Heart left ventricle (tissue), 16 donors: ENCODE data around the gene SF3B4. TPM values are rescaled to one million over a fixed set of nuclear protein-coding genes. Genes with fewer than 3 reads are reported as not detected.

Source experiments
- ATAC-seq, 4 donors: fragments of 200-7000 bp; cut with Tn5 transposase; one replicate each; pipeline ENCODE4 v1.9.1; 2020 to 2022; ENCODE audit warnings: moderate library complexity in 4 of 4, mild to moderate bottlenecking in 3 of 4, moderate number of reproducible peaks in 1 of 4
- DNase-seq, 5 donors: peaks; one replicate each; pipeline ENCODE4 v3.0.0-alpha.2; 2020
- H3K27ac ChIP-seq, 12 donors: fragments of 200-600 bp; sonication (generic) in 4 of 12; one replicate each; pipeline versions ENCODE4 v1.5.0 to v1.8.0; 2016 to 2022; ENCODE audit warnings: mild to moderate bottlenecking in 2 of 12
- H3K27me3 ChIP-seq, 9 donors: fragments of 200-600 bp; sonication (generic) in 2 of 9; one replicate each; pipeline versions ENCODE4 v1.5.1 to v1.8.0; 2016 to 2022; ENCODE audit warnings: mild to moderate bottlenecking in 3 of 9
- H3K36me3 ChIP-seq, 9 donors: fragments of 200-600 bp; sonication (generic) in 2 of 9; one replicate each; pipeline versions ENCODE4 v1.5.0 to v1.8.0; 2018 to 2022; ENCODE audit warnings: mild to moderate bottlenecking in 2 of 9
- H3K4me1 ChIP-seq, 12 donors: fragments of 200-600 bp; sonication (generic) in 4 of 12; one replicate each; pipeline versions ENCODE4 v1.5.0 to v1.8.0; 2016 to 2022; ENCODE audit warnings: mild to moderate bottlenecking in 3 of 12
- H3K4me3 ChIP-seq, 12 donors: fragments of 200-600 bp; sonication (generic) in 4 of 12; one replicate each; pipeline versions ENCODE4 v1.5.0 to v1.8.0; 2017 to 2022; ENCODE audit warnings: mild to moderate bottlenecking in 9 of 12, moderate library complexity in 4 of 12
- H3K9me3 ChIP-seq, 12 donors: fragments of 200-600 bp; sonication (generic) in 4 of 12; one replicate each; pipeline versions ENCODE4 v1.5.0 to v1.8.0; 2016 to 2022; ENCODE audit warnings: mild to moderate bottlenecking in 1 of 12
- CTCF ChIP-seq, 12 donors: fragments of 200-600 bp; sonication (generic) in 4 of 12; IDR thresholded peaks; one replicate each; pipeline versions ENCODE4 v1.5.0 to v1.8.0; 2018 to 2022; ENCODE audit warnings: antibody characterized with exemption in 12 of 12, mild to moderate bottlenecking in 5 of 12
- POLR2A ChIP-seq, 2 donors: fragments of 450-650 bp; IDR thresholded peaks; one replicate each; pipeline ENCODE4 v1.6.1; 2017; ENCODE audit warnings: antibody characterized with exemption in 2 of 2, mild to moderate bottlenecking in 2 of 2, moderate library complexity in 2 of 2
- WGBS, 4 donors: extraction: QIAGEN DNeasy Blood & Tissue Kit in 2 of 4; methylation state at CpG; one replicate each; pipeline versions ENCODE4 v1.1.5 to v1.1.7; 2013 to 2018; 5-methylcytosine and 5-hydroxymethylcytosine counted together
- intact Hi-C, 10 donors: fragments of 100-400 bp; cut with DNase I; formaldehyde crosslinking; loops; one replicate each; pipeline versions ENCODE4 v1.11.1 to v1.14.2; 2022
- polyA plus RNA-seq, 2 donors: library from polyadenylated mRNA; stranded (reverse); fragments of 200-250 nt; gene quantifications; one replicate each; pipeline ENCODE4 v1.2.3, GENCODE V29; 2013
- total RNA-seq, 9 donors: library from RNA; depleted of rRNA in 2 of 9; stranded (reverse); fragments of >200 nt in 2 of 9; fragmentation: NEBNext Ultra II Directional in 3 of 9; extraction: Animal tissue kit (Norgen Biotek cat#: 25700) in 3 of 9; gene quantifications; one replicate each; pipeline versions ENCODE4 v1.1.0 to v1.2.4, GENCODE V29; 2016 to 2023
- donor health status: ischemic (EF 13 %, LVEDD 7.1; RV severe dilation, severe dysfunction).
- donor health status: healthy with polysubstance abuse.
- donor health status: DM: no; HTN: yes; CAD: no.
- donor health status: DM: no; HTN: no; CAD: no.
- donor health status: ischemic (EF 25% LVEDD 6.9; RV normal size, moderate dysfunction).
- donor health status: ischemic (EF 25% LVEDD 5.7; RV mildly dilated, moderate dysfunction).
- donor health status: healthy.
- donor health status: DM: yes; HTN: yes; CAD: no.
- donor health status: ischemic (EF 35%, LVEDD 5.7; RV mildly dilated, moderate dysfunction).
- donor health status: nonischemic (EF 11% LVEDD 7.7; RV severe dilation, severe dysfunction).
- donor health status: DM: yes; HTN: yes; CAD: no.
- donor health status: PGD.
- donor health status: ischemic (EF 29% LVEDD 5.4; RV normal size, mild dysfunction).
- donor health status: nonischemic (EF 23%, LVEDD 6.1; RV moderate dilation, normal function).

The SF3B4 gene
- total and polyA plus RNA-seq, 11 donors = 10.2 to 32.7 (median 23.1) TPM

DNA sequence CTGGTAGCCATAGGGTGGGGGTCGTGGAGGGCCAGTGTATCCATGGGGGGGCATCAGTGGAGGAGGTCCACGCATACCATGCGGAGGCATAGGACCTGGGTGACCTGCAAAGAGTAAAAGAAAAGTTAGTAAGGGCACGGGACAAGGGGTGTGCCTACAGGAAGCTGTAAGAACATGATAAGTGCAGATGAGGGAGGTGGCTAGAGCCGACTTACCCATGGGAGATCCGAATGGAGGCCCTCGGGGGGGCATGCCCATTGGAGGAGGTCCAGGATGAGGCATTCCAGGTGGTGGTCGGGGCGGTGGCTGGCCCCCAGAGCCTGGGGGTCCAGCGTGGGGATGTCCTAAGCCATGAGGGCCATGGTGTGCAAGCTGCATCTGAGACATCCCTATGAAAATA lies 4.0 kb downstream of the SF3B4 start:
- TF ChIP-seq POLR2A (IDR thresholded peaks at IDR 0.05) (no peak), CTCF (IDR thresholded peaks at IDR 0.05) (no peak)
- H3K36me3 ChIP-seq = peaks cover 0 to 58% (median 52%) of the 10 kb centered on the region in 9 donors
- WGBS, 4 donors = 85 to 87% (median 86%) methylated on average over 10 of the region's 10 CpGs

DNA sequence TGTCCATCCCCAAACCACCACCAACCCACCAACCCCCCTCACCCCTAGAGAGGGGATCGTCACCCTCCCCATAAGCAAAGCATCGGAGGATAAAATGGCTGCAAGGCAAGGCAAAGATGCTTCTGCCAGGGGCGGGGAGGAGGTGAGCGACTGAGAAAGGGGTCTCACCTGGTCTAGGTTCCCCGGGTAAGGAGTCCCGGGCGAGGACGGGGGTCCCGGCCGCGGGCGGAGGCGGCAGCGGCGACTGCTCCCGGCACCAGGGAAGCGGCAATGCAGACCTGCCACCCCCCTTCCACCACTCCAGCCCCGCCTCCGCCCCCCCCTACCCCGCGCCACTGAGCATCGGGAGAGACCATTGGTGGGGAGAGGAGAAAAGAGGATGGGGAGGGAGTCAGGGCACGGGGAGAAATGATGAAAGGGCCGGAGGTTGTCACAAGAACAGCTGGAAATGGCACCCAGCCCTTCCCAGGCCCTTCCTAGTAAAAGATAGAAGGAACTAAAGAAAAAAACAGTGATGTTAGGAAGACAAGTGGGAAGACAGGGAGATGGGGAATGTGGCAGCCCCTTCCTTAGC lies 9.9 kb downstream of the SF3B4 start, which contains the start of gene SV2A:
TSS of gene SV2A (minus strand) at position 274 of the 574 bp plus-strand sequence. CDS start 4,004 bp downstream, outside the sequence.
- peak in 3 of 4 donors; percentile 42 to 59 (median 45) for ATAC-seq
- Histone ChIP-seq H3K27me3 (peaks cover 0 to 12% (median 0%) of the 10 kb centered on the region in 9 donors), H3K36me3 (peaks cover 0 to 16% (median 11%) of the 10 kb centered on the region in 9 donors), H3K4me1 (peaks cover 0 to 18% (median 0%) of the 10 kb centered on the region in 12 donors), H3K4me3 (peak within 1 kb of the TSS in 11 of 12 donors; percentile 8 to 60 (median 47)), H3K9me3 (no peaks in the 10 kb centered on the region), H3K27ac (no peak within 1 kb of the TSS)
- 1 to 3% (median 2%) methylated on average over 17 to 24 of the region's 24 CpGs for WGBS, 4 donors
- DNase-seq = peak in 1 of 5 donors; percentile 37
- TF ChIP-seq CTCF (IDR thresholded peaks at IDR 0.05) = no peak
- no peak for TF ChIP-seq POLR2A (IDR thresholded peaks at IDR 0.05)
- intact Hi-C loops = loop anchor here in 1 of 10 donors (2.0 kb wide), 1 partner anchor 17 kb away; no protein-coding TSS in a partner anchor

More for the DNA sequence above, 4.0 kb downstream of the SF3B4 start:
- H3K9me3 ChIP-seq = no peaks in the 10 kb centered on the region
- ATAC-seq = no peak
- peaks cover 5 to 35% (median 26%) of the 10 kb centered on the region in 12 donors for H3K4me1 ChIP-seq
- no peaks in the 10 kb centered on the region for H3K27me3 ChIP-seq
- no peak overlapping the region for H3K27ac ChIP-seq
- intact Hi-C loops = no loop called here
- no peak for DNase-seq
- H3K4me3 ChIP-seq = no peak overlapping the region

GRCh38 chr1:149916898-149917252 lies 10.7 kb downstream of the SF3B4 start:
- WGBS, 4 donors = 12 to 23% (median 13%) methylated on average over 9 to 10 of the region's 10 CpGs
- TF ChIP-seq CTCF (IDR thresholded peaks at IDR 0.05) (no peak), POLR2A (IDR thresholded peaks at IDR 0.05) (no peak)
- Histone ChIP-seq H3K4me3 (peak overlapping the region in 6 of 12 donors; percentile 28 to 60 (median 55)), H3K9me3 (no peaks in the 10 kb centered on the region), H3K27ac (no peak overlapping the region), H3K4me1 (peaks cover 0 to 18% (median 0%) of the 10 kb centered on the region in 12 donors), H3K36me3 (peaks cover 0 to 8% (median 3%) of the 10 kb centered on the region in 9 donors), H3K27me3 (peaks cover 0 to 12% (median 0%) of the 10 kb centered on the region in 9 donors)
- intact Hi-C loops = no loop called here
- DNase-seq = no peak
- ATAC-seq = no peak

- no peak overlapping the region for H3K27ac ChIP-seq
- DNase-seq (no peak), ATAC-seq (no peak)
- TF ChIP-seq POLR2A (IDR thresholded peaks at IDR 0.05) (no peak), CTCF (IDR thresholded peaks at IDR 0.05) (no peak)
- peaks cover 0 to 18% (median 0%) of the 10 kb centered on the region in 12 donors for H3K4me1 ChIP-seq
- WGBS, 4 donors = 29 to 31% (median 30%) methylated on average over 7 to 9 of the region's 9 CpGs
- peaks cover 0 to 12% (median 0%) of the 10 kb centered on the region in 9 donors for H3K27me3 ChIP-seq
- intact Hi-C loops = no loop called here
- H3K4me3 ChIP-seq = peak overlapping the region in 1 of 12 donors; percentile 55
- H3K9me3 ChIP-seq = no peaks in the 10 kb centered on the region
- peaks cover 0 to 3% (median 0%) of the 10 kb centered on the region in 9 donors for H3K36me3 ChIP-seq
Measured at GRCh38 chr1:149916193-149916897, 11.3 kb downstream of the SF3B4 start.
